HepG2 (cell line): ENCODE results near the gene MAP2K7. TPM values are rescaled to one million over a fixed set of nuclear protein-coding genes. Genes with fewer than 3 reads are reported as not detected.

Experiments
- ATAC-seq: fragments of 200-7000 bp; cut with Tn5 transposase; 3 replicates; pipeline ENCODE4 v1.9.1; 2020; ENCODE audit warnings: mild to moderate bottlenecking, moderate library complexity
- BruUV-seq: library from RNA; stranded (reverse); fragments of 400-500 nt; replicated peaks from 2 replicates; lab custom pipeline; 2021; lab: Mats Ljungman, UMichigan
- CTCF ChIA-PET: fragments of 300-600 bp; formaldehyde crosslinking; extraction: SDS; loops from one replicate; lab custom pipeline; 2021; ENCODE audit warnings: low total read pairs, inconsistent platforms, low intra/inter-chr PET ratio; lab: Yijun Ruan, JAX
- POLR2A ChIA-PET: fragments of 350-600 bp; sonication (Branson Sonifier 250); formaldehyde crosslinking; loops from one replicate; lab custom pipeline; 2020; ENCODE audit warnings: antibody characterized with exemption, inconsistent platforms; lab: Yijun Ruan, JAX
- DNase-seq: peaks from one replicate; pipeline ENCODE4 v3.0.0-alpha.2; 2015; ENCODE audit warnings: low spot score
- FAIRE-seq: peaks from 3 replicates; lab custom pipeline; 2011; peaks lifted over from hg19 to GRCh38; lab: Jason Lieb, UNC
- H2AFZ ChIP-seq: one replicate; pipeline ENCODE4 v1.6.1; 2011; ENCODE audit warnings: low read length, inconsistent platforms
- H3K27ac ChIP-seq: fragments of 300-600 bp; 3 replicates; pipeline ENCODE4 v1.8.0; 2011; ENCODE audit warnings: mixed run types, mild to moderate bottlenecking, mixed read lengths, low read length, inconsistent platforms; ENCODE audit not compliant: insufficient read depth; ENCODE audit errors: extremely low read length
- H3K27me3 ChIP-seq, 2 experiments: fragments of 200-600 bp in 1 of 2; 2 replicates in 1 of 2; 3 replicates in 1 of 2; pipeline versions ENCODE4 v1.6.0 to v1.8.0; 2011; ENCODE audit warnings: low read length in 2 of 2, mild to moderate bottlenecking in 2 of 2, moderate library complexity in 2 of 2, inconsistent platforms in 1 of 2; ENCODE audit not compliant: insufficient read depth in 2 of 2, control insufficient read depth in 1 of 2
- H3K36me3 ChIP-seq, 2 experiments: fragments of 200-600 bp in 1 of 2; replicated peaks in 1 of 2; 2 replicates in 1 of 2; 3 replicates in 1 of 2; pipeline versions ENCODE4 v1.5.1 to v1.8.0; 2011; ENCODE audit warnings: low read length in 2 of 2, inconsistent platforms in 1 of 2; ENCODE audit not compliant: insufficient read depth in 2 of 2, control insufficient read depth in 1 of 2
- H3K4me1 ChIP-seq: 2 replicates; pipeline ENCODE4 v1.5.1; 2012; ENCODE audit warnings: low read length, inconsistent platforms; ENCODE audit not compliant: insufficient read depth
- H3K4me2 ChIP-seq: 2 replicates; pipeline ENCODE4 v1.6.0; 2011; ENCODE audit warnings: low read depth, low read length, inconsistent platforms
- H3K4me3 ChIP-seq, 3 experiments: fragments of 200-600 bp in 1 of 3; sonication (generic), shearing (Covaris generic) in 1 of 3; replicated peaks in 1 of 3; 2 replicates each; pipeline ENCODE4 v1.5.1; 2011 to 2016; ENCODE audit warnings: low read length in 3 of 3, inconsistent platforms in 2 of 3, low read depth in 2 of 3, mild to moderate bottlenecking in 2 of 3, control low read depth in 1 of 3, mixed read lengths in 1 of 3; ENCODE audit not compliant: insufficient read depth in 1 of 3
- H3K79me2 ChIP-seq: one replicate; pipeline ENCODE4 v1.6.1; 2011; ENCODE audit warnings: low read length, inconsistent platforms; ENCODE audit not compliant: insufficient read depth
- H3K9ac ChIP-seq: 2 replicates; pipeline ENCODE4 v1.6.0; 2011; ENCODE audit warnings: mild to moderate bottlenecking, low read depth, low read length, inconsistent platforms; ENCODE audit not compliant: insufficient read depth
- H3K9me3 ChIP-seq: 2 replicates; pipeline ENCODE4 v1.5.1; 2012; ENCODE audit warnings: mild to moderate bottlenecking, low read length
- H4K20me1 ChIP-seq: 2 replicates; pipeline ENCODE4 v1.6.0; 2011; ENCODE audit warnings: inconsistent platforms, mild to moderate bottlenecking, low read length, moderate library complexity; ENCODE audit not compliant: insufficient read depth
- ATRX ChIP-seq: sonication (generic); formaldehyde crosslinking; IDR thresholded peaks from 2 replicates; pipeline ENCODE4 v1.4.0; 2020; ENCODE audit warnings: missing genetic modification reagents, borderline replicate concordance
- ERF ChIP-seq: IDR thresholded peaks from 2 replicates; pipeline ENCODE4 v1.6.1; 2018; ENCODE audit warnings: missing biosample characterization, missing genetic modification reagents
- MATR3 ChIP-seq: sonication (generic); formaldehyde crosslinking; IDR thresholded peaks from 2 replicates; pipeline ENCODE4 v1.4.0; 2020; ENCODE audit warnings: missing genetic modification reagents
- PRDM10 ChIP-seq: sonication (generic); formaldehyde crosslinking; IDR thresholded peaks from 2 replicates; pipeline ENCODE4 v1.4.0; 2020; ENCODE audit warnings: low read depth, missing genetic modification reagents
- ZBED4 ChIP-seq: sonication (generic); formaldehyde crosslinking; IDR thresholded peaks from 2 replicates; pipeline ENCODE4 v1.4.0; 2020; ENCODE audit warnings: missing genetic modification reagents, borderline replicate concordance
- ZBTB42 ChIP-seq: sonication (generic); formaldehyde crosslinking; IDR thresholded peaks from 2 replicates; pipeline ENCODE4 v1.5.0; 2020; ENCODE audit warnings: mild to moderate bottlenecking, missing genetic modification reagents
- ZBTB44 ChIP-seq: sonication (generic); formaldehyde crosslinking; IDR thresholded peaks from 2 replicates; pipeline ENCODE4 v1.4.0; 2020; ENCODE audit warnings: missing genetic modification reagents
- ZNF362 ChIP-seq: sonication (generic); formaldehyde crosslinking; IDR thresholded peaks from 2 replicates; pipeline ENCODE4 v1.4.0; 2020; ENCODE audit warnings: missing genetic modification reagents, mild to moderate bottlenecking, borderline replicate concordance
- ZNF557 ChIP-seq: sonication (generic); formaldehyde crosslinking; IDR thresholded peaks from 2 replicates; pipeline ENCODE4 v1.4.0; 2020; ENCODE audit warnings: missing genetic modification reagents
- ZNF703 ChIP-seq: sonication (generic); formaldehyde crosslinking; IDR thresholded peaks from 2 replicates; pipeline ENCODE4 v1.5.1; 2020; ENCODE audit warnings: missing genetic modification reagents, mild to moderate bottlenecking, moderate library complexity, borderline replicate concordance
- ZNF777 ChIP-seq: sonication (generic); formaldehyde crosslinking; IDR thresholded peaks from 2 replicates; pipeline ENCODE4 v1.4.0; 2020; ENCODE audit warnings: missing genetic modification reagents
- WGBS: methylation state at CpG from one replicate; pipeline ENCODE4 v1.1.6; 2017; ENCODE audit warnings: low lambda C conversion rate; 5-methylcytosine and 5-hydroxymethylcytosine counted together
- in situ Hi-C: cut with HindIII; loops from 2 replicates; pipeline ENCODE4 v1.10.0; 2017; ENCODE audit warnings: low pct_unique_long_range_greater_than_20kb; ENCODE audit not compliant: extremely low pct_ligation_motif_present
- intact Hi-C: fragments of 100-400 bp; cut with micrococcal nuclease; formaldehyde crosslinking; loops from one replicate; pipeline ENCODE4 v1.10.0; 2022; ENCODE audit not compliant: unreplicated experiment
- polyA plus RNA-seq, 8 experiments: library from polyadenylated mRNA; depleted of rRNA in 3 of 8; stranded (reverse) in 7 of 8; unstranded in 1 of 8; fragments of >200 nt; fragmentation: Illumina TruSeq in 4 of 8; extraction: Trizol in 4 of 8; gene quantifications; 2 replicates each; pipeline versions ENCODE4 v1.2.1 to v1.2.3, GENCODE V29; 2011 to 2016; ENCODE audit warnings: low read depth in 4 of 8, missing spikeins in 1 of 8, mixed read lengths in 1 of 8; ENCODE audit not compliant: insufficient read depth in 1 of 8
- total RNA-seq, 5 experiments: library from RNA; depleted of rRNA; stranded (reverse); fragments of >200 nt; fragmentation: Illumina TruSeq; extraction: Trizol; gene quantifications; 2 replicates each; pipeline ENCODE4 v1.2.3, GENCODE V29; 2016; ENCODE audit warnings: low read depth in 1 of 5

The MAP2K7 gene
- total and polyA plus RNA-seq, 2 of the 13 experiments (the other 11 are each of a cell fraction or from before 2014, with no cell fraction given) = 9.0 to 10.8 TPM

- Histone ChIP-seq H3K4me3 (peak overlapping the region; percentile 63 to 98 (median 91)), H3K36me3 (peaks cover 7 to 26% of the 10 kb centered on the region in 2 experiments; a peak in 4 of 5 replicates), H3K27ac (peak overlapping the region; percentile 90), H2AFZ (no peak overlapping the region), H3K9ac (peak overlapping the region; percentile 100), H3K4me1 (peaks cover 38% of the 10 kb centered on the region), H3K79me2 (peaks cover 32% of the 10 kb centered on the region), H3K4me2 (peak overlapping the region; percentile 82), H3K27me3 (peaks cover 0 to 3% of the 10 kb centered on the region in 2 experiments; a peak in 1 of 5 replicates), H3K9me3 (no peaks in the 10 kb centered on the region), H4K20me1 (0 out of 2 replicates have a peak, but pooled peaks cover 2% of the 10 kb centered on the region)
- ATAC-seq (peak; percentile 58), FAIRE-seq (no peak), DNase-seq (peak; percentile 25)
- POLR2A ChIA-PET = interaction anchor here (0.7 to 2.8 kb wide), 36 partner anchors 8 to 481 kb away, joined by 3 to 85 read pairs (median 5); partner anchors contain the start of genes CCL25, ELAVL1, LRRC8E and MAP2K7
- CTCF ChIA-PET = interaction anchor here (1.6 to 1.8 kb wide), 2 partner anchors 59 to 127 kb away, joined by 3 to 7 read pairs; no protein-coding TSS in a partner anchor
- in situ Hi-C loops (no loop called here), intact Hi-C loops (no loop called here)
- under 1% methylated on average over 33 of the region's 33 CpGs for WGBS
- BruUV-seq = TSS peak; percentile 65
- no peak for TF ChIP-seq ZBTB42 (CRISPR knock-in tag)
- TF ChIP-seq ZNF557 = 0 out of 2 replicates have a peak, but pooled peaks have one; percentile 0
- no peak for TF ChIP-seq ATRX
- no peak for TF ChIP-seq ERF
- TF ChIP-seq ZBED4 (CRISPR knock-in tag) = 0 out of 2 replicates have a peak, but pooled peaks have one; percentile 52
- 0 out of 2 replicates have a peak, but pooled peaks have one; percentile 35 for TF ChIP-seq ZNF362 (CRISPR knock-in tag)
- TF ChIP-seq ZNF777 (CRISPR knock-in tag) = peak; percentile 12; the same call in 1 of the 2 replicates
- TF ChIP-seq PRDM10 (CRISPR knock-in tag) = no peak
- TF ChIP-seq ZBTB44 (CRISPR knock-in tag) = no peak
- no peak for TF ChIP-seq MATR3 (CRISPR knock-in tag)
- 0 out of 2 replicates have a peak, but pooled peaks have one; percentile 2 for TF ChIP-seq ZNF703
Measured at GRCh38 chr19:7942981-7943443, 39.3 kb downstream of the MAP2K7 start.
